ENCODE measurements around the gene ZNF320. TPM values are rescaled to one million over a fixed set of nuclear protein-coding genes. Genes with fewer than 3 reads are reported as not detected.

Gene ZNF320
- total RNA-seq, 1 experiment from 2014 or later = 25.4 TPM

- H3K4me1 Mint-ChIP-seq = peaks cover 22% of the 10 kb centered on the region
- no peaks in the 10 kb centered on the region for H3K9me3 Mint-ChIP-seq
- CTCF ChIA-PET = interaction anchor here (0.7 to 2.6 kb wide), 4 partner anchors 50 to 123 kb away, joined by 3 to 7 read pairs (median 3); partner anchors contain the start of gene ZNF816
- TF ChIP-seq OVOL2 (CRISPR knock-in tag; IDR thresholded peaks at IDR 0.05; ENCODE audit: borderline replicate concordance) = no peak
- TF ChIP-seq ZSCAN18 (CRISPR knock-in tag; IDR thresholded peaks at IDR 0.05) = no peak
- TF ChIP-seq ZNF121 (CRISPR knock-in tag; IDR thresholded peaks at IDR 0.05) = peak; percentile 98
- TF ChIP-seq ATF1 (CRISPR knock-in tag; IDR thresholded peaks at IDR 0.05) = no peak
- TF ChIP-seq CREB1 (CRISPR knock-in tag; IDR thresholded peaks at IDR 0.05) = no peak
- no peak for TF ChIP-seq TEAD1 (CRISPR knock-in tag; IDR thresholded peaks at IDR 0.05)
- POLR2A ChIA-PET = no interaction called here
- DNase-seq (ENCODE audit: low spot score) (peak; percentile 24), ATAC-seq (peak; percentile 9; the same call in 1 of the 2 replicates)
- H3K27me3 Mint-ChIP-seq (ENCODE audit: low read depth) = no peaks in the 10 kb centered on the region
- peak overlapping the region; percentile 98 for H3K27ac Mint-ChIP-seq
- peak overlapping the region; percentile 90 for H3K4me3 Mint-ChIP-seq
- peaks cover 24% of the 10 kb centered on the region for H3K36me3 Mint-ChIP-seq
Observed at GRCh38 chr19:52896431-52897137, 851 bp downstream of the ZNF320 start.

DNA sequence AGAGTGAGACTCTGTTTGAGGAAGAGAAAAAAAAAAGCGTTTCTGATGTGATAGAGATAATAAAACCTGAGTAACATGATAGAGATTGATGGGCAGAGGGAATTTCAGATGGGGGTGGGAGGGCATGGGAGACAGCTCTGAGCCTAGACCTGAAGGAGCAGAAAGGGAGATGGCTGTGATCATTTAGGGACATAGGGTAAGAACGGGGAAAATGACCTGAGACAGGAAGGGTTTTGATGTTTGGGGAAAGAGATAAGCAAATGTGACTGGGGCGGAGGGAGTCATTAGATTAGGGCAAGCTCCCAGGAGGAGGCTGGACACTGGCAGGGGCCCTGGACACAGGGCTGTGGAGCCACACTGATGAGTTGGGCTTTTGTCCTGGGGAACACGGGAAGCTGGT, 6.1 kb downstream of the ZNF320 start:
- ChIA-PET CTCF (no interaction called here), POLR2A (no interaction called here)
- Mint-ChIP-seq H3K4me1 (peaks cover 20% of the 10 kb centered on the region), H3K9me3 (no peaks in the 10 kb centered on the region), H3K27me3 (ENCODE audit: low read depth) (no peaks in the 10 kb centered on the region), H3K36me3 (peaks cover 61% of the 10 kb centered on the region), H3K4me3 (no peak overlapping the region), H3K27ac (peak overlapping the region; percentile 33; the same call in 1 of the 2 replicates)
- DNase-seq (ENCODE audit: low spot score) = no peak
- TF ChIP-seq ZNF281 (CRISPR knock-in tag; IDR thresholded peaks at IDR 0.05) (no peak), ESRRA (CRISPR knock-in tag; IDR thresholded peaks at IDR 0.05; ENCODE audit: borderline replicate concordance) (no peak), ERG (CRISPR knock-in tag; IDR thresholded peaks at IDR 0.05) (no peak), RORB (CRISPR knock-in tag; IDR thresholded peaks at IDR 0.05) (no peak), ZNF317 (CRISPR knock-in tag; IDR thresholded peaks at IDR 0.05; ENCODE audit: borderline replicate concordance, low read depth) (no peak), ZNF121 (CRISPR knock-in tag; IDR thresholded peaks at IDR 0.05) (no peak), OVOL2 (CRISPR knock-in tag; IDR thresholded peaks at IDR 0.05; ENCODE audit: borderline replicate concordance) (no peak), TCF7 (CRISPR knock-in tag; IDR thresholded peaks at IDR 0.05; ENCODE audit: low read depth) (no peak)
- TF ChIP-seq, protein P1, sequence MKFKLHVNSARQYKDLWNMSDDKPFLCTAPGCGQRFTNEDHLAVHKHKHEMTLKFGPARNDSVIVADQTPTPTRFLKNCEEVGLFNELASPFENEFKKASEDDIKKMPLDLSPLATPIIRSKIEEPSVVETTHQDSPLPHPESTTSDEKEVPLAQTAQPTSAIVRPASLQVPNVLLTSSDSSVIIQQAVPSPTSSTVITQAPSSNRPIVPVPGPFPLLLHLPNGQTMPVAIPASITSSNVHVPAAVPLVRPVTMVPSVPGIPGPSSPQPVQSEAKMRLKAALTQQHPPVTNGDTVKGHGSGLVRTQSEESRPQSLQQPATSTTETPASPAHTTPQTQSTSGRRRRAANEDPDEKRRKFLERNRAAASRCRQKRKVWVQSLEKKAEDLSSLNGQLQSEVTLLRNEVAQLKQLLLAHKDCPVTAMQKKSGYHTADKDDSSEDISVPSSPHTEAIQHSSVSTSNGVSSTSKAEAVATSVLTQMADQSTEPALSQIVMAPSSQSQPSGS (CRISPR knock-in tag; IDR thresholded peaks at IDR 0.05; ENCODE audit: borderline replicate concordance, low read depth) = no peak
- no peak for ATAC-seq

DNA sequence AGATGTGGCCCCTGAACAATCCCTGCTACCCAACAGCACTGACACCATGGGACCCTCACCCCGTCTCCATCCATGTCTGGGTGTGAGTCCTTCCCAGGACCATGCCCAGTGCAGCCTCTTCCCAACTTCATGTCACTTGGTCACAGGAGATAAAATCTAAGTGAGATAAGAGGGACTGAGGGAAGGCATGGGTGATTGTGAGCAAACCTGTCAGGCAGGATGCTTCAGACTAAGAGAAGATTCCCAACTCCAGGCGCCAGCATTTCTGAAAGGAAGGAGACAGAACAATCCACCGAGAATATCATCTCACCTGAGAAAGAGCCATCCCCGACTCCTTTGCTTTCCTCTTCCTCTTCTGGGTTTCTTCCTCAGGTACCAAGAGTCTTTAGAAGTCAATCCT, 7.5 kb downstream of the ZNF320 start:
- H3K27me3 Mint-ChIP-seq (ENCODE audit: low read depth) = no peaks in the 10 kb centered on the region
- peaks cover 20% of the 10 kb centered on the region for H3K4me1 Mint-ChIP-seq
- CTCF ChIA-PET = no interaction called here
- peaks cover 64% of the 10 kb centered on the region for H3K36me3 Mint-ChIP-seq
- ATAC-seq = no peak
- H3K9me3 Mint-ChIP-seq = no peaks in the 10 kb centered on the region
- H3K4me3 Mint-ChIP-seq = no peak overlapping the region
- DNase-seq (ENCODE audit: low spot score) = no peak
- POLR2A ChIA-PET = no interaction called here
- peak overlapping the region; percentile 29; the same call in 1 of the 2 replicates for H3K27ac Mint-ChIP-seq
- TF ChIP-seq, protein P2, sequence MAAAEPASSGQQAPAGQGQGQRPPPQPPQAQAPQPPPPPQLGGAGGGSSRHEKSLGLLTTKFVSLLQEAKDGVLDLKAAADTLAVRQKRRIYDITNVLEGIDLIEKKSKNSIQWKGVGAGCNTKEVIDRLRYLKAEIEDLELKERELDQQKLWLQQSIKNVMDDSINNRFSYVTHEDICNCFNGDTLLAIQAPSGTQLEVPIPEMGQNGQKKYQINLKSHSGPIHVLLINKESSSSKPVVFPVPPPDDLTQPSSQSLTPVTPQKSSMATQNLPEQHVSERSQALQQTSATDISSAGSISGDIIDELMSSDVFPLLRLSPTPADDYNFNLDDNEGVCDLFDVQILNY (CRISPR knock-in tag; IDR thresholded peaks at IDR 0.05) = no peak
- no peak for TF ChIP-seq TEAD1 (CRISPR knock-in tag; IDR thresholded peaks at IDR 0.05)
- no peak for TF ChIP-seq FOXJ3 (CRISPR knock-in tag; IDR thresholded peaks at IDR 0.05; ENCODE audit: borderline replicate concordance)
- TF ChIP-seq OVOL2 (CRISPR knock-in tag; IDR thresholded peaks at IDR 0.05; ENCODE audit: borderline replicate concordance) = no peak
- no peak for TF ChIP-seq NR1H2 (CRISPR knock-in tag; IDR thresholded peaks at IDR 0.05)
- TF ChIP-seq CBFB (CRISPR knock-in tag; IDR thresholded peaks at IDR 0.05; ENCODE audit: low read depth) = no peak
- TF ChIP-seq, protein P3, sequence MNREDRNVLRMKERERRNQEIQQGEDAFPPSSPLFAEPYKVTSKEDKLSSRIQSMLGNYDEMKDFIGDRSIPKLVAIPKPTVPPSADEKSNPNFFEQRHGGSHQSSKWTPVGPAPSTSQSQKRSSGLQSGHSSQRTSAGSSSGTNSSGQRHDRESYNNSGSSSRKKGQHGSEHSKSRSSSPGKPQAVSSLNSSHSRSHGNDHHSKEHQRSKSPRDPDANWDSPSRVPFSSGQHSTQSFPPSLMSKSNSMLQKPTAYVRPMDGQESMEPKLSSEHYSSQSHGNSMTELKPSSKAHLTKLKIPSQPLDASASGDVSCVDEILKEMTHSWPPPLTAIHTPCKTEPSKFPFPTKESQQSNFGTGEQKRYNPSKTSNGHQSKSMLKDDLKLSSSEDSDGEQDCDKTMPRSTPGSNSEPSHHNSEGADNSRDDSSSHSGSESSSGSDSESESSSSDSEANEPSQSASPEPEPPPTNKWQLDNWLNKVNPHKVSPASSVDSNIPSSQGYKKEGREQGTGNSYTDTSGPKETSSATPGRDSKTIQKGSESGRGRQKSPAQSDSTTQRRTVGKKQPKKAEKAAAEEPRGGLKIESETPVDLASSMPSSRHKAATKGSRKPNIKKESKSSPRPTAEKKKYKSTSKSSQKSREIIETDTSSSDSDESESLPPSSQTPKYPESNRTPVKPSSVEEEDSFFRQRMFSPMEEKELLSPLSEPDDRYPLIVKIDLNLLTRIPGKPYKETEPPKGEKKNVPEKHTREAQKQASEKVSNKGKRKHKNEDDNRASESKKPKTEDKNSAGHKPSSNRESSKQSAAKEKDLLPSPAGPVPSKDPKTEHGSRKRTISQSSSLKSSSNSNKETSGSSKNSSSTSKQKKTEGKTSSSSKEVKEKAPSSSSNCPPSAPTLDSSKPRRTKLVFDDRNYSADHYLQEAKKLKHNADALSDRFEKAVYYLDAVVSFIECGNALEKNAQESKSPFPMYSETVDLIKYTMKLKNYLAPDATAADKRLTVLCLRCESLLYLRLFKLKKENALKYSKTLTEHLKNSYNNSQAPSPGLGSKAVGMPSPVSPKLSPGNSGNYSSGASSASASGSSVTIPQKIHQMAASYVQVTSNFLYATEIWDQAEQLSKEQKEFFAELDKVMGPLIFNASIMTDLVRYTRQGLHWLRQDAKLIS (CRISPR knock-in tag; IDR thresholded peaks at IDR 0.05; ENCODE audit: borderline replicate concordance) = no peak
